HG03045 (cell line): ENCODE results near the gene CCNK.

Experiments
- ATAC-seq: cut with Tn5 transposase; IDR thresholded peaks from one replicate; pipeline ENCODE4 v1.9.1; 2021; ENCODE audit warnings: mild to moderate bottlenecking, moderate library complexity; ENCODE audit not compliant: unreplicated experiment

CCNK gene

DNA sequence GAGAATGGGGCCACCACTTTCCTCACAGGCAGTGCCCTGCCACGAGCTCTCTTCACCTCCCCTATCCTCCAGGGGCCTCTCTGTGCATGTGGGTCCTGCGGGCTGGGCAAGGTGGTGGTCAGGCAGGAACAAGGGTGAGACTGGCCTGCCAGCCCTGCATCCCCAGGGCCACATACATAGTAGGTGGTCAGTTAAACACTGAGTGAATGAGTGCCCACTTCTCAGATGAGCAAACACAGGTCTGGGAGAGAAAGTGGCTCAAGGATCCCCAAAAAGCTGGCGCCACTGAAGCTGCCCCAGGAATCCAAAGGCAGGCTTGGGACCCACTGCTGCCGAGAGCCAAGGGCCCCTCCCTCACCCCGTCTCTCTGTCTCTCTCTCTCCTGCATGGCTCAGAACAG lies 51.1 kb downstream of the CCNK start:
- no peak for ATAC-seq

DNA sequence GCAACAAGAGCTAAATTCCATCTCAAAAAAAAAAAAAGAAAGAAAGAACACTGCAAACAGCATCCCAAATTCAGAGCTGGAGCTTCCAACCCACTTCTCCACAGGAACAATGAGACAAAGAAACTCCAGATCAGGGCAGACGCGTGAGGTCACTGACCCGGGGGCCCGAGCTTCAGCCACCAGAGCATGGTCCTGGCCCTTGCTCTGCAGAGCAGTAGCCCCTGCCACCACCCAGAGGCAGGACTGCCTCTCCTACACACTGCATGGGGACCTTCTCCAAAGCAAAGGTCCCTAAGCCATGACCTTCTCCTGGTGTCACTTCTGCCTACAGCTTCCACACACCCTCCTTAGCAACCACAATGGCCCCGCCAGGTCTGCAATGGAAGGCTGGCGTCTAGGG lies 53.1 kb downstream of the CCNK start:
- ATAC-seq, result no peak

DNA sequence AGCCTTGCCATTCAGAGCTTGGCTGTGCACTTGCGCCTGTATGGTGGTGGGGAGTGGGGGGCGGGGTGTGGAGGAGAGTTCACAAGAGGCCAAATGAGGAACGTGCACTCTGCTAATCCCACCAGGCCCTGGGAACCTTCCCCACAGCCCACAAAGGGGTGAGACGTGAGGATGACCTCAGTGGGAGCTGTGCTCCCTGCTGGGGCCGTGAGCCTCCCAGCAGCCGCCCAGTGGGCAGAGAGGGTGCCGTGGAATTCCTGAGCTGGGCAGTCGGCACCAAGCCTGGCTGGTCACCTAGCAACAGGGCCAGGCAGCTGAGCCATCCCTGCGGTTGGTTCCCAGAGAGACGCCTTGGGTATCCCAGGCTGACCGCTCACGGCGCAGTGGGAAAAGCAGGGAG lies 53.7 kb downstream of the CCNK start:
- ATAC-seq, result no peak

DNA sequence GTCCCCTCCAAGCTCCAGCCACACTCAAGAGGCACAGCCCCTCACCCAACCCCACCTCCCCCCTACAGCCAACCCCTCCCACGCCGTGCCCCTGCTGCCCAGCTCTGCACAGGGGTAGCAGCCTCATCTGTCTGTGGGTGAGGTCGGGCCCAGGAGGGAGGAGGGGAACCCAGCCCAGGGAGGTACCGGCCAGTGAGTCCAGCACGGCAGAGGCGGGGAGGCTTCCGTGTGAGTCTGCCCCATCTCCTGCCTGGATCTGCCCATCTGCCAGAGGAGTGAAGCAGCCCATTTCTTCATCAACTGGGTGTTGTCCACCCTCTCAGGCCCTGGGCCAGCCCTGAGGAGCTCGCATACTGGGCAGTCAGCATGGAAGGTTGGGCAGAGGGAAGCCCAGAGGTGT lies 54.2 kb downstream of the CCNK start:
- no peak for ATAC-seq

DNA sequence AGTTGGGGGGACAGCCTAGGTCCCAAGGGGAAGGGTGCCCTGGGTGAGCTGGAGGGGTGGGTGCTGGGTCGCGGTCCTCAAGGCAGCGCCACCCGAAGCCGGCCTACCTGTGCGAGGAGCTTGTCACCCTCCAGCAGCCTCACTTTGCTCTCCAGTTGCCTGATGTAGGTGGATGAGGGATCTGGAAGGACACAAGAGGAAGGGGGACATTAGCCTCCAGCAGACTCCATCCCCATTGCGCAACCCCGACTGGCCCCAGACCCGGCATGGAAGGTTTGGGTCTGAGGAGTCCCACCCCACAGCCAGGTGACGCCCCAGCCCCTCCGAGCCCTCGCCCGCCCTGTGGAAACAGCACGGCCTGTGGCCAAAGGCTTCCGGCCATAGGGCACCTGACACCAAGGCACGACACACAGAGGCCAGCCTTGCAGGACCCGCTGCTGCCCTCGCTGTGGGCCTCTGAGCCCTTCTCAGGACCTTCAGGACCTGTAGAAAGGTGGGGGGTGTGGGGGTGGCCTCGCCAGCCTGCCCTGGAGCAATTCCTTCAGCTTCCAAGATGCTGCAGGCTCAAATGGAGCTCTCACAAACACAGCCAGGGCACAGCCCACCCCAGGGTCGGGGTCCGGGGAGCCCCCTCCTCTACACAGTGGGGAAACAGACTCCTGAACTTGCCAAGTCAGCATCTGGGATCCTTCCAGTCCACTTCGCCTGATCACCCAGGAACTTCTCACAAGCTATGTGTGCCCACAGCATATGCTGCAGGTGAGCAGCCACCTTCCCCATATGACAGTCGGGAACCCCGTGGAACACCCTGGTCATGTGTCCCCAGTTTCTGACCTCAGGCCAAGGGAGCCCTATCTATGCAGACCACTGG lies 54.9 kb downstream of the CCNK start:
- ATAC-seq, result no peak

DNA sequence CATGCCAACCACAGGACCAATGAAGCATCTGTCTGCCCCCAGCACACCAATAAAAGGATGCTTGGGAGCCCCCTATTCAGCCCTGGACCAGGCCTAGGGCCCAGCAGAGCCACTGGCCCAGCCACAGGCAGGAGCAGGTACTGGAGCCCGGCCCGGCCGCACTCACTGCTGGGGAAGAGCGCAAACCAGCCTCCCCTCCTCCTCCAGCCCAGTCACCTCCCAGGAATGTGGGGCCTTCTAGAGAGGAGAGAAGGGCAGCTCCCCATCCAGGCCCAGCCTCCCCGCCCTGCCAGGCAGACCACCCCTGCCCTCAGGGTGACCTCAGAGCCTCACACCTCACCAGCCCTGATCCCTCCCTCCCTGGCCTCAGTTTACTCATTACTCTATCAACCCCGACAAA lies 56.2 kb downstream of the CCNK start:
- ATAC-seq, result no peak

DNA sequence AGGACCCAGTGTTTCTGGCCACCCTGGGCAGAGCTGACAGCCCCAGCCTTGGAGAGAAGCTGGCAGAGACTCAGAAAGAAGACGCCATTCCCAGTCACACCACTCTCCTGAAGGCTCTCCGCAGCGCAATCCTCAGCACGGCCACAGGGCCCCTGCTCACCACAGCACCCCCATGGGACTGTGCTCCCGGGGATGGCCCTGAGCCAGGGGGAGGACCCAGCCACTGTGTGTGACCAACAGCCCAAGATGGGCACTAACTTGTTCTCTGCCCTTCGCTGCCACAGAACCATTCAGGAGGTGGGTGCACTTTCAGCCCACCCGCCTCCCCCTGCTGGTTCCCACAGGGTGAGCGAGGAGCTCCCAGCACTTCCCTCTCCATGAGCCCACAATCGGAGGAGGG lies 57.1 kb downstream of the CCNK start:
- no peak for ATAC-seq

DNA sequence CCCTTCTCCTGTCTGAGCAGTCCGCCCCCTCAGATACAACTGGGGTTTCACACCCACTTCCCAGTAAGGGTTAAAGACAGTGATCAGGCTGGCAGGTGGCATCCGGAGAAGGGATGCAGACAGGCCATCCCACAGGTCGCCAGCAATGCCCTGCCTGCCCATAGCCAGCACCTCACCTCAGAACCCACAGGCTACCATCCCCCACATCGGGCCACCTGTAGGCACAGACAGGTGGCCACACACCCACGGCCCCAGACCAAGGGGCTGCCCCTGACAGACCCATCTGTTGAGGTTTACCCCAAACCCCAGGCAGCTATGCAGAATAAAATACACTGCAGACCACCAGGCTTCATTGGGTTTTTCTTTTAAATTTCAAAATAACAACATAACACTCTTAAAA lies 57.5 kb downstream of the CCNK start:
- no peak for ATAC-seq

DNA sequence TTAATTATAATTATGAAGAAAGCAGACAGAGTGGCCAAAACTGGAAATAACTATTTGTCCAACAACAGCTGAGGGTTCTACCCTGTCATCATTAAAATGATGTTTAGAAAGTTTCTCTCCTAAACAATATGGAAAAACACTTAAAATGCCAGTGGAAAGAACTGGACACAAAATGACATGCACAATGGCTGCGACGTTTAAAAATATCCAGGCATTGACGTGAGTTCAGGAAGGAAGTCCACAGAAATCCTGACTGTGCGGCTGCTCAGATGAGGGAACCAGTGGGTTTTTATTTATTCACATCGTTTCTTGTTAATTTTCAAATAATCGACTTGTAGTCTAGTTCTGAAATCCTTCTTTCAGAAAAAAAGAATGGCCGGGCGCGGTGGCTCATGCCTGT lies 58.3 kb downstream of the CCNK start:
- ATAC-seq, result no peak

DNA sequence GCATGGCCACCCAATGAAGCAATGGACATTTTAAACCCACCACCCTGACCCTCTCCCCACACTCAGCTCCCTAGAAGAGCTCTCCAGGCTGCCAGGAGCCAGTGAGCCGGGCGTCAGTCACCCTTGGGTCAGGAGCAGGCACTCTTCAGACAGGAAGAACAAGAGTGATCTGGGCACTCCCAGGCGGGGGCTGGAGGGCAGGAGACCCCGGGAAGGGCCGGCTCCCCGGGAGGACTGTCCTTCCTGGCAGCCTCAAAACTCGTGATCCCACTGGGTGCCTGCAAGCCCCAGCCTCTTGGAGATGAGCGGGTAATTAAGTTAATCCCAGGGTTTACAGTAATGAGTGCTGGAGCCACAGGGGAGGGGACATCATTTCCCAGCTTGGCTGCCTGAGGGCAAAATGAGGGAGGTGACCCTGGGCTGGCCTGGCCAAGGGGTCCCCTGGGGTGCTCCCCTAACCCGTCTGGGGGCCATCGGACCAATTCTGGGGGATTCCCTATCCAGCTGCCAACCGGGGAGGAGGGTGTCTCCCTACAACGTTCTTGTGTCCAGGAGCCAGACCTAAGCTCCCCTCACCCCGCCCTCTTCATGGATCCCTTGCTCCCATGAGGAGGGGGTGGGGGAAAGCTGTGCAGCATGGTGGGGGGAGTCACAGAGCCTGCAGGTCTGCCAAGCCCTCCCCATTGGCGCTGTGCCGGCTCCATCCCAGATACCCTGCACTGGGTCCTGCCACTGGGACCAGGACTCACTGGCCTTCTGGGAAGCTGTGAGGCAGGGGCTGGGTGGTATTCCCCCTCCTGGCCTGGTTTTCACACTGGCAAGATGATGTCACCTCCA lies 59.2 kb downstream of the CCNK start:
- no peak for ATAC-seq

DNA sequence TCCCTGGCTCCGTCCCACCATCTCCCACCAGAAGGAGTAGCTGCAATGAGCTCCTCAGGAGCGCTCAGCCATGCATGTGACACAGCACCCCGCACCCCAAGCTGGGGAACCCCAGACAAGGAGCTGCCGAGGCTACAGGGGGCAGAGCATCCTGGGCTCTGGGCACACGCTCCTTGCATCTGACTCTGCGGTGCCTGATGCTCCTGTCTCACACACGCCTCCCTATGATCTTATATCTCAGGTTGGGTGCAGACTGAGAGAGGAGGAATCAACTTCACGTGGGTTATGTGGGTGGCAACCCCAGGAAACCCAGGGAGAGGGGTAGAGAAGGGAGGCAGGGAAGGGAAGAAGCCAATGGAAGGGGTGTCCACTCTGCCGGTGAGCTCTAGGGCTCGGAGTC lies 60.0 kb downstream of the CCNK start:
- ATAC-seq, result no peak

DNA sequence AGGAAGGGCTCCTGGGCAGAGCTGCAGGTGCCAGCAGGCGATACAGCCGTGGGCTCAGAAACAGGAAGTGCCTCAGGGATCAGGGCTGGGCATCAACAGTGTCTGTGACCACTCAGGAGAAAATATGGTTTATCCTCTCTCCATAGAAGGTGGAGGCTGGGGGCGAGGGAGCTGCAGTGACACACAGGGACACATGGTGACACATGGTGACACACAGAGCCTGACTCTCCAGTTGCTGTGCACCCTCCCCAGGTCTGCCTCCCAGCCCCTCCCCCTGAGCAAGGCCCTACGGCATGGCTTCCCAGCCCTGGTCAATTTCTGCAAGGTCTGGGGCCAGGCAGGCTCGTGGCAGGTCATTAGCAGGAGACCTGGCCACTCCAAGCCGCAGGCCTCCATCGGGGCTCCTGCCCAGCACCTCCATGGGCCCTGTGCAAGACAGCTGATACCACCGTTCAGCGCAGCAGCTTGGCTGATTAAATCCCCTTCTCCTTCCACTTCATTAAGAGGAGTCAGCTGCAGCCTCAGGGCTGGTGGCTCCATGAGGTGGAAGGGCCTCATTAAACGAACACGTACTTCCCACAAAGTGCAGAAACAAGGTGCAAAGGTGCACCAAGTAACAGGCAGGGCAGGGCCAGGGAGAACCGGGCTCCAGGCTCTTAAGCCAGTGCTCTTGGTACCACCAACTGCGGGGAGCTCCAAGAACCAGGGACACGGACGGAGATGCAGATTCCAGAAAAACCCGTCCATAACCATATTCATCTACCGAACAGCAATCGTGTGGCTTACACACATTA lies 60.7 kb downstream of the CCNK start:
- ATAC-seq, result no peak

DNA sequence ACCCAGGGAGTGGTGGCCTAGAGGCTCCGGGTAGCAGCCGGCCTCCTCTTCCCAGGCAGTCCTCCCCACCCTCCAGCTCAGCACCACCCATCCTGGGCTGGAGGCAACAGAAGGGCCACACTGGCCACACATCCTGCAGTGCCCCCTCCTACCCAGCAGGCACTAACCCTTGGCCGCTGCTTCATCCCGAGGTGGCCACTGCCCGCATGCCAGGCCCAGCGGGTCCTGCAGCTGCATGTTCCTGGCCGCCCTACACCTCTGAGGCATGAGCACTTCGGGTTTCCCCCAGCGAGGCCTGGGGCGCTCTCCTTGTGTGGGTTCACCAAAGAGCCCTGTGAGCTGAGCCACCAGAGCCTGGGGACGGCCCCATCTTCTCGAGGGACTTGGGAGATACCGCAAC lies 61.4 kb downstream of the CCNK start:
- ATAC-seq, result no peak

DNA sequence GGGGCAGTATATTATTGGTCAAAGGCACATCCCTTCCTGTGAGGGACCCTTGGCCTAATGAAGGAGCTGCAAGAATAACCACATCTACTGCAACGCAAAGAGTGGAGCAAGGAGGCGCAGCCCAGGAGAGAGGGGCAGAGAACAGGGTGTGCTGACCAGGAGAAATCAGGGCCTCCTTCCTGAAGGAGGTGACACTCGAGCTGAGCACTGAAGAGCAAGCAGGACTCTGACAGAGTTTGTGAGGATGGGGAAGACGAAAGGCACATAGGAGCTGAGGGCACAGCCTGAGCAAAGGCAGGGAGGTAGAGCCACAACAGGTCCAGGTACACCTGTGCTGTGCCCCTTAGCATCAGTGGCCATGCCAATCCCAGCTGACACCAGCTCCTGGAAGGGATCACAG lies 62.2 kb downstream of the CCNK start:
- ATAC-seq, result no peak

DNA sequence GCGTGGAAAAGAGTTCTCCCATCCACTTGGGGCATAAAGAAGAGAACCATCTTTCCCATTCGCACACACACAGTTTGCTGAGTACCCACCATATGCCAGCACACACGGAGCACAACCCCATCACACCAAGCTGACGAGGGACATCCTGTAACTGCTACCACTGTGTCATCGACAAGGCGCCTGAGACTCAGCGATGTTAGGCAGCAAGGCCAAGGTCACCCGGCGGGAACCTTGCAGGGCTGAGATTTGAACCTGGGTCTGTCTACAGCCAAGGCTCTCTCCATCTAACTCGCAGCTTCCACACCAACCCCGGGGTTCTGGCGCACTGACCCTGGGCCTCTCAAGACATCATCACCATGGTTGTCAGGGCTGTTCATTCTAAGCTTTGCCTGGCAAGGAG lies 62.8 kb downstream of the CCNK start:
- ATAC-seq, result no peak

DNA sequence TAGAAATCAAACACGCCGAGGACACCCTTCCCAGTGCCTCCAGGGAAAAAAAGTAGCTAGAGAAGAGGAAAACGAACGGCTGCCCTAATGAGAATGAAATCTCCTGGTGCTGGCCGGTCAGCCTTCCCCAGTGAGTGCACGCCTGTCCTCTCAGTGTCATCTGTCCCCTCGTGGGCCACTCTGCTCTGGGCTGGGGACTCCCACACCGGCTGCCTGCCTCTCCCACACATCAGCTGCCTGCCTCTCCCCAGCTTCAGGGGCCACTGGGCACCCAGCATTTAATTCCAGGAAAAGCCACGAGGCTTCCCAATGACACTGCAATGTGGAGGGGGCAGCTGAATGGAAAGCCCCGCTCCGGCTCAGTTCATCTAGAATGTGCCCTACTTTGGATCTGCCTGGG lies 63.8 kb downstream of the CCNK start:
- ATAC-seq, result no peak

DNA sequence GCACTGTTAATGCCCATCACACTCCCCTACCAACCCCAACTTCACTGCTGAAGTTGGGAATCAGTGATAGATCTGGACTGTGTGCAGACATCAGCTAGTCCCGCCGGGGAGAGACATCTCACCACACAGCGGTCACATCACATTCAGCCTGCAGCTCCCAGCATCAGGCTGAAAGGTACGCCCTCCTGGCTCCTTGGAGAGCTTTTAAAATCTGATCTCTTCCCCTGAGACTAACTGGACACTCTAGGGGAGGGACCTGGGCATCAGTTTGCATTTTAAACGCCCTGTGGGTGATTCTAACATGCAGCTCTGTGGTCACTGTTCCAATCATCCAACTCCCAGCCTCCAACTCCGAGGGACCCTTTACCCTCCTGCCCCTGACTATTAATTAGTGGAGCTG lies 64.4 kb downstream of the CCNK start:
- ATAC-seq, result no peak

DNA sequence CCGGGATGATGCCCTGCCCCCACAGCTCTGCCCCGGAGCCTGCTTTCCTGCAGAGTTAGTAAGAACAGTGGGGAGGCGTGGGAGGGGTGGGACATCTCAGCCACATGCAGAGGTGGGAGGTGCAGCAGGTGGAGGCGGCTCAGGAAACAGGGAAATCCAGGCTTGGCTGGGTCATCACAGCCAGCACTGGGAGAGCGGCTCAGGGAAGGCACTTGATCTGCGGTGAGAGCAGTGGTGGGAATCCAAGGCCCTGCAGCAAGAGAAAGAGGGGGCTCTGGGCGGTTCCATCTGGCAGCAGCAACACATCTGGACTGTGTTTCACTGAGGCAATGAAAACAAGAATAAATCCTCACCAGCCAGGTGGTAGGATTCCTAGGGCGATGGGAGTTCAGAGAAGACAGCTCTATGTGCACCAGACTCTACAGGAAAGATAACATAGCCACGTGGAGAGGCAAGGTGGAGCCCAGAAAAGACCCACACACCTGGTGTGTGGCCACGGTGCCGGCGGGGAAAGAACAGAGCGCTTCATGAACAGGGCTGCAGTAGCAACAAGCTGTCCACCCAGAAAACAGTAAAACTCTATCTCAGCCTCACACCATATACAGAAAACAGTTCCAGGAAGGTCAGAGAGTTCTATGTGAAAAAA lies 65.1 kb downstream of the CCNK start:
- no peak for ATAC-seq

DNA sequence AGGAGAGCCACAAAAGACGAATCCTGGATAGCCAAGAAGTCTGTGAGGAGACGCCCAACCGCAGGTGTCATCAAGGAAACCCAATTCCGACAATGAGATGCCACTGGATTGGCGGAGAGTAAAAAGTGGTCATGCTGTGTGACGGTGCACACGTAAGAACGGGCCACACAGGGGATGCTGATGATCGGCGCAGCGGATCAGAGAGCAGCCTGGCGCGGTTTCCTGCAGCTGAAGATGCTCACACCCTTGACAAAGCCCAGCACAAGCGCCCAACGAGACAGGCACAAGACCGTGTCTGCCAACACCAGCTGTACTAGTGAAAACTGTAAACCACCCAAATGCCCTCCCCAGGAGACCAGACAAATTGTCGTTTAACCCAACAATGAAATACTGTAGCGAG lies 67.0 kb downstream of the CCNK start:
- no peak for ATAC-seq

DNA sequence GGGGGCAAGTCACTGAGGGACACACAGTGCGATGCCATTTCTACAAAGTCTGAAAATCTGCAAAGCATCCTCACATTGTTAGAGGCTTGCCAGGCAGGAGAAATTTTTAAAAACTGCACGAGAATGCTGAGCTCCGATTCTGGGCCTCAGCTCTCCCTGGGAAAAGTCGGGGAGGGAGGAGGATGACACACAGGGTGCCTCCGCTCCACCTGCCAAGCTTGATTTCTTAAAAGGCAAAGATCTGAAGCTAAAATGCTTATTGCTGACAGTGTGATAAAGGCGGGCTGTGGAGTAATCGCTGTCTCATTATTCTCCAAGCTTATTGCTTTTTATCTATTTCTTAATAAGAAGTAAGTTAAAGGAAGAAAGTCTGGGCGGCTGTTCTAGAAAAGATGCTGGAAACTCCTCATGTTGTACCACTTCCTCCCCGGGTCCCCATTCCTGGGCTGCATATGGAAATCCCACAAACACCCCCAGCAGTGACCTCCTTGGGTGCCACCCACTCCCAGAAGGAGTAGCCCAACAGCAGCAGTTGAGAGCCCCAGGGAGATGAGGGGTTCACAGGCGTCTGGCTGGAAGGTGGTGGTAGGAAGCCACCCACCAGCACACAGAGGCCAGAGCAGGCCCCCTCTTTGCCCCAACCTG lies 67.8 kb downstream of the CCNK start:
- no peak for ATAC-seq

DNA sequence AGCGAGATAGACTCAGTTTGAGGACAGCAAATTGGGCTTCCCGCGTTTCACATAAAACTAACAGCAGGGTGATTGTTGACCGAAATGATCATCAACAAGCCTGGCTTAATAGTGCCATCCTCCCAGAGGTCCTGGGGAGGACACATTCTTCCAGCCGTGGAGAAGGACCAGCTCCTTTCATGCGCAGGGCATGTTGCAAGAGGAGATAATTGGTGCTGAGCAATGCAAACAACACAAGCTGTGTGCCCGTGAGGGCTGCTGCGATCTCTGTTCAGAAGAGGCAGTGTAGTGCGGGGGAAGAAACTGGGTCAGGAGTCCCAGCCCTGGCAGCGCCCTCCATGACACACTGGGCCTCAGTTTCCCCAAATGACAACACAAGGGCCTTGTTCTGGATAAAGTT lies 68.5 kb downstream of the CCNK start:
- ATAC-seq, result no peak
